Ishikawa (cell line): ENCODE data around the gene BASP1.

Experiments
- CEBPB ChIP-seq: IDR thresholded peaks from 2 replicates; pipeline ENCODE4 v1.6.1; 2012
- CREB1 ChIP-seq: IDR thresholded peaks from 2 replicates; pipeline ENCODE4 v1.6.1; 2012; ENCODE audit warnings: low read depth
- EGR1 ChIP-seq: IDR thresholded peaks from 2 replicates; pipeline ENCODE4 v1.6.1; 2012
- EP300 ChIP-seq: IDR thresholded peaks from 2 replicates; pipeline ENCODE4 v1.6.1; 2012; ENCODE audit warnings: borderline replicate concordance
- FOXM1 ChIP-seq: IDR thresholded peaks from 2 replicates; pipeline ENCODE4 v1.6.1; 2012; ENCODE audit warnings: low read depth, borderline replicate concordance
- MAX ChIP-seq: IDR thresholded peaks from 2 replicates; pipeline ENCODE4 v1.6.1; 2012
- NFIC ChIP-seq: IDR thresholded peaks from 2 replicates; pipeline ENCODE4 v1.6.1; 2012
- RAD21 ChIP-seq: IDR thresholded peaks from 2 replicates; pipeline ENCODE4 v1.6.1; 2012; ENCODE audit warnings: low read depth
- REST ChIP-seq: IDR thresholded peaks from 2 replicates; pipeline ENCODE4 v1.6.1; 2012; ENCODE audit warnings: low read depth, mild to moderate bottlenecking
- TAF1 ChIP-seq: IDR thresholded peaks from 2 replicates; pipeline ENCODE4 v1.6.1; 2012; ENCODE audit warnings: low read depth, mild to moderate bottlenecking
- TCF12 ChIP-seq: IDR thresholded peaks from 2 replicates; pipeline ENCODE4 v1.6.1; 2012; ENCODE audit warnings: low read depth
- TEAD4 ChIP-seq: IDR thresholded peaks from 2 replicates; pipeline ENCODE4 v1.6.1; 2012
- USF1 ChIP-seq: IDR thresholded peaks from 2 replicates; pipeline ENCODE4 v1.6.1; 2012
- YY1 ChIP-seq: IDR thresholded peaks from 2 replicates; pipeline ENCODE4 v1.6.1; 2012; ENCODE audit warnings: low read depth
- ZBTB7A ChIP-seq: IDR thresholded peaks from 2 replicates; pipeline ENCODE4 v1.6.1; 2012; ENCODE audit warnings: low read depth

BASP1 gene

GRCh38 chr5:17279487-17279886, 62.1 kb downstream of the BASP1 start:
- TF ChIP-seq YY1 (no peak), TCF12 (no peak), MAX (no peak), TEAD4 (no peak), EGR1 (no peak), USF1 (no peak), FOXM1 (no peak), TAF1 (no peak), ZBTB7A (no peak), RAD21 (no peak)

GRCh38 chr5:17282283-17283120, 65.1 kb downstream of the BASP1 start:
- TF ChIP-seq TCF12 (no peak), ZBTB7A (no peak), REST (no peak), EGR1 (no peak), USF1 (no peak), TEAD4 (no peak), RAD21 (no peak), YY1 (no peak), EP300 (no peak), MAX (no peak), CREB1 (no peak), TAF1 (no peak), FOXM1 (no peak), CEBPB (no peak), NFIC (no peak)

GRCh38 chr5:17283121-17283415, 65.6 kb downstream of the BASP1 start:
- no peak for TF ChIP-seq CREB1
- TF ChIP-seq FOXM1: no peak
- no peak for TF ChIP-seq TAF1
- TF ChIP-seq USF1: no peak
- TF ChIP-seq ZBTB7A: no peak
- TF ChIP-seq EP300: no peak
- TF ChIP-seq CEBPB: no peak
- no peak for TF ChIP-seq TCF12
- TF ChIP-seq MAX: no peak
- no peak for TF ChIP-seq EGR1
- TF ChIP-seq REST: no peak
- no peak for TF ChIP-seq TEAD4
- TF ChIP-seq RAD21: no peak
- no peak for TF ChIP-seq YY1
- no peak for TF ChIP-seq NFIC

GRCh38 chr5:17287501-17288155, 70.2 kb downstream of the BASP1 start:
- no peak for TF ChIP-seq RAD21
- TF ChIP-seq TEAD4: no peak
- no peak for TF ChIP-seq EGR1
- no peak for TF ChIP-seq CEBPB
- no peak for TF ChIP-seq YY1
- TF ChIP-seq CREB1: no peak
- TF ChIP-seq USF1: no peak
- no peak for TF ChIP-seq ZBTB7A
- TF ChIP-seq TAF1: no peak
- TF ChIP-seq FOXM1: no peak
- no peak for TF ChIP-seq TCF12
- no peak for TF ChIP-seq MAX
- no peak for TF ChIP-seq REST
- no peak for TF ChIP-seq NFIC
- TF ChIP-seq EP300: no peak
